CD4-positive, alpha-beta T cell treated with Interleukin-6 for 4 hours (primary cell): ENCODE measurements around the gene NTN1.
A peak's percentile ranks its signal among the peaks of the same experiment; 100 is the strongest.

Experiments
- DNase-seq: peaks from one replicate; pipeline ENCODE4 v3.0.0-alpha.2; 2020; ENCODE audit warnings: mixed read lengths

Gene NTN1

GRCh38 chr17:9038380-9038779 is 17.1 kb downstream of the NTN1 start:
- no peak for DNase-seq

- no peak for DNase-seq
Observed at GRCh38 chr17:9044772-9045463, 23.6 kb downstream of the NTN1 start.

- DNase-seq, result no peak
Observed at GRCh38 chr17:9050801-9051401, 29.6 kb downstream of the NTN1 start.

- no peak for DNase-seq
Observed at GRCh38 chr17:9051561-9051960, 30.3 kb downstream of the NTN1 start.

GRCh38 chr17:9052921-9053320 is 31.6 kb downstream of the NTN1 start:
- DNase-seq, result no peak

- DNase-seq, result no peak
Observed at GRCh38 chr17:9053406-9053805, 32.1 kb downstream of the NTN1 start.

- DNase-seq, result no peak
Observed at GRCh38 chr17:9054126-9054975, 33.0 kb downstream of the NTN1 start.

GRCh38 chr17:9055281-9055680 is 34.0 kb downstream of the NTN1 start:
- no peak for DNase-seq

GRCh38 chr17:9056566-9056965 is 35.3 kb downstream of the NTN1 start:
- DNase-seq, result no peak

- no peak for DNase-seq
Observed at GRCh38 chr17:9057310-9057709, 36.0 kb downstream of the NTN1 start.

- DNase-seq, result no peak
Observed at GRCh38 chr17:9062399-9062902, 41.1 kb downstream of the NTN1 start.

GRCh38 chr17:9064311-9064834 is 43.1 kb downstream of the NTN1 start:
- DNase-seq, result no peak

GRCh38 chr17:9071016-9071415 is 49.7 kb downstream of the NTN1 start:
- no peak for DNase-seq

- DNase-seq, result no peak
Observed at GRCh38 chr17:9071811-9072498, 50.6 kb downstream of the NTN1 start.

- no peak for DNase-seq
Observed at GRCh38 chr17:9072696-9073339, 51.5 kb downstream of the NTN1 start.

GRCh38 chr17:9074131-9074530 is 52.8 kb downstream of the NTN1 start:
- no peak for DNase-seq

GRCh38 chr17:9079461-9080103 is 58.3 kb downstream of the NTN1 start:
- peak; percentile 5 for DNase-seq

- no peak for DNase-seq
Observed at GRCh38 chr17:9080296-9080914, 59.1 kb downstream of the NTN1 start.

GRCh38 chr17:9080983-9081382 is 59.7 kb downstream of the NTN1 start:
- no peak for DNase-seq

GRCh38 chr17:9086577-9086976 is 65.3 kb downstream of the NTN1 start:
- DNase-seq, result no peak

- no peak for DNase-seq
Observed at GRCh38 chr17:9087921-9088320, 66.6 kb downstream of the NTN1 start.
